HEK293 (cell line): ENCODE data around the gene CEBPG.

ENCODE experiments used
- CTCF ChIP-seq: fragments of 450-650 bp; formaldehyde crosslinking; IDR thresholded peaks from 2 replicates; pipeline ENCODE4 v1.5.1; 2016; ENCODE audit warnings: missing biosample characterization, missing genetic modification characterization
- TF ChIP-seq, protein P1 (sequence below): fragments of 450-650 bp; formaldehyde crosslinking; IDR thresholded peaks from 2 replicates; pipeline ENCODE4 v1.5.1; 2016; ENCODE audit warnings: missing biosample characterization, missing genetic modification characterization, low read depth

DNA sequence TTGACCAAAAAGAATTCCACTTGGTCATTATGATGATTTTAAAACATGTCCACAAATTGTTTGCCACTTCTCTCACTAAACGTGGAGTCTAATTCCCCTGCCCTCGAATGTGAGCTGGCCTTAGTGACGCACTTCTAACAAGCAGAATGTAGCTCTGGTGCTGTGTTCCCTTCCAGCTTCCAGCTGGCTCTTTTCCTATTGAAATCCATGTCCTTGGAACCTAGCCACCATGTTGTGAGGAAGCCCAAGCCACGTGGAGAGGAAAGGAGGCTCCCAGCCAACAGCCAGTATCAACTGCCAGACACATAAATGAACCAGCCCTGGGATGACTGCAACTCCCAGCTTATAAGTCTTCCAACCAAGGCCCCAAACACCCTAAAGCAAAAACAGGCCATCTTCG, 47.6 kb upstream of the CEBPG start:
- TF ChIP-seq, protein P1, sequence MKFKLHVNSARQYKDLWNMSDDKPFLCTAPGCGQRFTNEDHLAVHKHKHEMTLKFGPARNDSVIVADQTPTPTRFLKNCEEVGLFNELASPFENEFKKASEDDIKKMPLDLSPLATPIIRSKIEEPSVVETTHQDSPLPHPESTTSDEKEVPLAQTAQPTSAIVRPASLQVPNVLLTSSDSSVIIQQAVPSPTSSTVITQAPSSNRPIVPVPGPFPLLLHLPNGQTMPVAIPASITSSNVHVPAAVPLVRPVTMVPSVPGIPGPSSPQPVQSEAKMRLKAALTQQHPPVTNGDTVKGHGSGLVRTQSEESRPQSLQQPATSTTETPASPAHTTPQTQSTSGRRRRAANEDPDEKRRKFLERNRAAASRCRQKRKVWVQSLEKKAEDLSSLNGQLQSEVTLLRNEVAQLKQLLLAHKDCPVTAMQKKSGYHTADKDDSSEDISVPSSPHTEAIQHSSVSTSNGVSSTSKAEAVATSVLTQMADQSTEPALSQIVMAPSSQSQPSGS (tag by site-specific recombination) = no peak
- no peak for TF ChIP-seq CTCF (tag by site-specific recombination)
